HCT116 (cell line): ENCODE data around the gene RINL. TPM values are rescaled to one million over a fixed set of nuclear protein-coding genes. Genes with fewer than 3 reads are reported as not detected.

Source experiments
- ATAC-seq: fragments of 200-7000 bp; cut with Tn5 transposase; 2 replicates; pipeline ENCODE4 v1.9.1; 2020; ENCODE audit warnings: mild to moderate bottlenecking, moderate library complexity
- BruUV-seq: library from RNA; stranded (reverse); fragments of 400-500 nt; replicated peaks from 2 replicates; lab custom pipeline; 2021; lab: Mats Ljungman, UMichigan
- CTCF ChIA-PET: fragments of 300-600 bp; sonication (Branson Sonifier 250); formaldehyde crosslinking; loops from one replicate; lab custom pipeline; 2021; ENCODE audit warnings: antibody characterized with exemption; lab: Charles Lee
- POLR2A ChIA-PET: fragments of 300-600, 350-600 bp; sonication (Branson Sonifier 250); formaldehyde crosslinking; loops from one replicate; lab custom pipeline; 2021; ENCODE audit warnings: antibody characterized with exemption; lab: Charles Lee
- RAD21 ChIA-PET, 2 experiments: fragments of 300-600 bp; sonication (Branson Sonifier 250); formaldehyde crosslinking; loops; one replicate each; lab custom pipeline; 2023; ENCODE audit warnings: low total read pairs in 2 of 2; ENCODE audit not compliant: uncharacterized antibody in 2 of 2, unreplicated experiment in 2 of 2, low non-redundant PET in 1 of 2; lab: Charles Lee
- DNase-seq: peaks from one replicate; pipeline ENCODE4 v3.0.0-alpha.2; 2010; ENCODE audit warnings: low read depth, low spot score
- H2AFZ ChIP-seq: fragments of 200-600 bp; shearing (Covaris generic), sonication (generic); 2 replicates; pipeline ENCODE4 v1.6.1; 2017; ENCODE audit warnings: low read depth, mixed run types, mixed read lengths, antibody characterized with exemption, low read length; ENCODE audit not compliant: poor library complexity, severe bottlenecking
- H3K27ac ChIP-seq: 2 replicates; pipeline ENCODE4 v1.5.1; 2012; ENCODE audit warnings: low read depth, low read length
- H3K27me3 ChIP-seq: fragments of 200-600 bp; sonication (generic); 2 replicates; pipeline ENCODE4 v1.6.1; 2016; ENCODE audit warnings: mixed run types, low read length, mixed read lengths; ENCODE audit not compliant: insufficient read depth
- H3K36me3 ChIP-seq, 2 experiments: fragments of 200-500 bp in 1 of 2; fragments of 200-600 bp in 1 of 2; sonication (Bioruptor generic) in 1 of 2; sonication (generic) in 1 of 2; 2 replicates each; pipeline versions ENCODE4 v1.5.1 to v1.6.1; 2014 to 2016; ENCODE audit warnings: low read length in 2 of 2, inconsistent platforms in 1 of 2, mixed read lengths in 1 of 2, mixed run types in 1 of 2; ENCODE audit not compliant: insufficient read depth in 2 of 2, control insufficient read depth in 1 of 2
- H3K4me1 ChIP-seq, 2 experiments: fragments of 200-600 bp in 1 of 2; sonication (generic) in 1 of 2; 2 replicates each; pipeline versions ENCODE4 v1.5.1 to v1.6.1; 2012 to 2017; ENCODE audit warnings: low read length in 2 of 2, inconsistent platforms in 1 of 2, mild to moderate bottlenecking in 1 of 2, mixed read lengths in 1 of 2, mixed run types in 1 of 2, moderate library complexity in 1 of 2; ENCODE audit not compliant: insufficient read depth in 2 of 2, control insufficient read depth in 1 of 2
- H3K4me2 ChIP-seq: fragments of 200-600 bp; sonication (generic); 2 replicates; pipeline ENCODE4 v1.6.1; 2017; ENCODE audit warnings: mixed run types, low read length, mixed read lengths
- H3K4me3 ChIP-seq, 2 experiments: fragments of 200-600 bp in 1 of 2; sonication (generic) in 1 of 2; replicated peaks in 1 of 2; 2 replicates each; pipeline ENCODE4 v1.5.1; 2011 to 2016; ENCODE audit warnings: low read length in 2 of 2, control low read depth in 1 of 2, low read depth in 1 of 2, mild to moderate bottlenecking in 1 of 2, mixed read lengths in 1 of 2, mixed run types in 1 of 2
- H3K79me2 ChIP-seq: fragments of 200-600 bp; sonication (generic); 2 replicates; pipeline ENCODE4 v1.6.1; 2017; ENCODE audit warnings: mild to moderate bottlenecking, mixed run types, low read length, moderate library complexity, mixed read lengths; ENCODE audit not compliant: insufficient read depth
- H3K9ac ChIP-seq: fragments of 200-600 bp; sonication (generic); 2 replicates; pipeline ENCODE4 v1.6.1; 2016; ENCODE audit warnings: low read length, mixed read lengths
- H3K9me2 ChIP-seq: fragments of 200-600 bp; sonication (generic), shearing (Covaris generic); 2 replicates; pipeline ENCODE4 v1.6.1; 2017; ENCODE audit warnings: mixed run types, mild to moderate bottlenecking, moderate library complexity; ENCODE audit not compliant: insufficient read depth
- H3K9me3 ChIP-seq, 2 experiments: fragments of 200-500 bp in 1 of 2; fragments of 200-600 bp in 1 of 2; sonication (Bioruptor generic) in 1 of 2; sonication (generic) in 1 of 2; 2 replicates each; pipeline ENCODE4 v1.6.1; 2014 to 2017; ENCODE audit warnings: low read length in 2 of 2, mixed read lengths in 2 of 2, inconsistent platforms in 1 of 2, low read depth in 1 of 2, mild to moderate bottlenecking in 1 of 2, mixed run types in 1 of 2, moderate library complexity in 1 of 2; ENCODE audit not compliant: control insufficient read depth in 1 of 2, insufficient read depth in 1 of 2
- H4K20me1 ChIP-seq: fragments of 200-600 bp; sonication (generic), shearing (Covaris generic); 2 replicates; pipeline ENCODE4 v1.6.1; 2017; ENCODE audit warnings: mixed run types, mild to moderate bottlenecking, moderate library complexity; ENCODE audit not compliant: insufficient read depth
- CBX3 ChIP-seq: IDR thresholded peaks from 2 replicates; pipeline ENCODE4 v1.6.1; 2012; ENCODE audit warnings: low read depth
- CEBPB ChIP-seq: IDR thresholded peaks from 2 replicates; pipeline ENCODE4 v1.6.1; 2012; ENCODE audit warnings: low read depth
- EZH2 ChIP-seq: fragments of 200-600 bp; sonication (generic); IDR thresholded peaks from 2 replicates; pipeline ENCODE4 v1.6.1; 2017; ENCODE audit warnings: antibody characterized with exemption, mixed run types
- EZH2phosphoT487 ChIP-seq: fragments of 200-600 bp; IDR thresholded peaks from 2 replicates; pipeline ENCODE4 v1.6.1; 2018; ENCODE audit warnings: antibody characterized with exemption, borderline replicate concordance
- FOSL1 ChIP-seq: IDR thresholded peaks from 2 replicates; pipeline ENCODE4 v1.6.1; 2012; ENCODE audit warnings: low read depth
- POLR2A ChIP-seq: IDR thresholded peaks from 2 replicates; pipeline ENCODE4 v1.7.0; 2011; ENCODE audit warnings: borderline replicate concordance; ENCODE audit not compliant: insufficient read depth, insufficient read length; ENCODE audit errors: extremely low read depth
- POLR2AphosphoS5 ChIP-seq: IDR thresholded peaks from 2 replicates; pipeline ENCODE4 v1.6.1; 2011; ENCODE audit warnings: mild to moderate bottlenecking, low read depth, low read length, moderate library complexity
- RAD21 ChIP-seq: IDR thresholded peaks from 2 replicates; pipeline ENCODE4 v1.6.1; 2012; ENCODE audit warnings: low read depth, mild to moderate bottlenecking
- SIN3A ChIP-seq: IDR thresholded peaks from 2 replicates; pipeline ENCODE4 v1.6.1; 2012; ENCODE audit warnings: low read depth
- SRF ChIP-seq: IDR thresholded peaks from 2 replicates; pipeline ENCODE4 v1.6.1; 2012; ENCODE audit warnings: low read depth
- TCF7L2 ChIP-seq: IDR thresholded peaks from 2 replicates; pipeline ENCODE4 v1.7.0; 2011; ENCODE audit warnings: borderline replicate concordance, inconsistent platforms; ENCODE audit not compliant: insufficient read depth, insufficient read length; ENCODE audit errors: extremely low read depth
- ZNF274 ChIP-seq: fragments of 200-500 bp; sonication (Bioruptor generic); IDR thresholded peaks from 2 replicates; pipeline ENCODE4 v1.6.1; 2014; ENCODE audit warnings: mild to moderate bottlenecking, low read depth, low read length, inconsistent platforms
- intact Hi-C: fragments of 100-400 bp; cut with micrococcal nuclease; formaldehyde crosslinking; loops from 2 replicates; pipeline ENCODE4 v1.10.0; 2022
- total RNA-seq: library from RNA; stranded (reverse); gene quantifications from one replicate; pipeline ENCODE4 v1.2.1, GENCODE V29; 2021; ENCODE audit not compliant: unreplicated experiment
- TF ChIP-seq, protein P1 (sequence below), 3 experiments: fragments of 200-600 bp in 1 of 3; sonication (generic) in 1 of 3; IDR thresholded peaks in 2 of 3; conservative IDR thresholded peaks in 1 of 3; 2 replicates each; pipeline ENCODE4 v1.5.1; 2012 to 2017; ENCODE audit warnings: low read depth in 2 of 3, low read length in 2 of 3, antibody characterized with exemption in 1 of 3, borderline replicate concordance in 1 of 3, control low read depth in 1 of 3, mild to moderate bottlenecking in 1 of 3, mixed read lengths in 1 of 3, mixed run types in 1 of 3, moderate library complexity in 1 of 3; ENCODE audit not compliant: insufficient read depth in 1 of 3
- TF ChIP-seq, protein P2 (sequence below): IDR thresholded peaks from 2 replicates; pipeline ENCODE4 v1.6.1; 2012
- TF ChIP-seq, protein P3 (sequence below): IDR thresholded peaks from 2 replicates; pipeline ENCODE4 v1.6.1; 2012

Gene RINL
- total RNA-seq, 1 experiment from 2014 or later = 28.6 TPM

DNA sequence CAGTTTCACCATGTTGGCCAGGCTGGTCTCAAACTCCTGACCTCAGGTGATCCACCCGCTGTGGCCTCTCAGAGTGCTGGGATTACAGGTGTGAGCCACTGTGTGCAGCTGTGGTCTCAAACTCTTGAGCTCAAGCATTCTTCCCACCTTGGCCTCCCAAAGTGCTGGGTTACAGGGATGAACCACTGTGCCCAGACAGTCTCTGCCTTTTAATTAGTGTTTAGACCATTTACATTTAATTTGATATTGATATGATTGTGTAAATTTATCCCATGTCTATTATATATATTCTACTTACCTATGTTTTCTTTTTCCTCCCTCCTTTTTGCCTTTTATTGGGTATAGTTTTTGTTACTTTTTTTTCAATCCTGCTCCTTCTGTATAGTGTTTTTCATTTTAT, 23.6 kb upstream of the RINL start (continued):
- TF ChIP-seq, protein P1, sequence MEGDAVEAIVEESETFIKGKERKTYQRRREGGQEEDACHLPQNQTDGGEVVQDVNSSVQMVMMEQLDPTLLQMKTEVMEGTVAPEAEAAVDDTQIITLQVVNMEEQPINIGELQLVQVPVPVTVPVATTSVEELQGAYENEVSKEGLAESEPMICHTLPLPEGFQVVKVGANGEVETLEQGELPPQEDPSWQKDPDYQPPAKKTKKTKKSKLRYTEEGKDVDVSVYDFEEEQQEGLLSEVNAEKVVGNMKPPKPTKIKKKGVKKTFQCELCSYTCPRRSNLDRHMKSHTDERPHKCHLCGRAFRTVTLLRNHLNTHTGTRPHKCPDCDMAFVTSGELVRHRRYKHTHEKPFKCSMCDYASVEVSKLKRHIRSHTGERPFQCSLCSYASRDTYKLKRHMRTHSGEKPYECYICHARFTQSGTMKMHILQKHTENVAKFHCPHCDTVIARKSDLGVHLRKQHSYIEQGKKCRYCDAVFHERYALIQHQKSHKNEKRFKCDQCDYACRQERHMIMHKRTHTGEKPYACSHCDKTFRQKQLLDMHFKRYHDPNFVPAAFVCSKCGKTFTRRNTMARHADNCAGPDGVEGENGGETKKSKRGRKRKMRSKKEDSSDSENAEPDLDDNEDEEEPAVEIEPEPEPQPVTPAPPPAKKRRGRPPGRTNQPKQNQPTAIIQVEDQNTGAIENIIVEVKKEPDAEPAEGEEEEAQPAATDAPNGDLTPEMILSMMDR (IDR thresholded peaks at IDR 0.05 in 2 of 3, conservative IDR thresholded peaks at IDR 0.05 in 1 of 3; ENCODE audit: borderline replicate concordance in 1 of 3, insufficient read depth in 1 of 3, low read depth in 2 of 3, low read length in 2 of 3) = no peak

DNA sequence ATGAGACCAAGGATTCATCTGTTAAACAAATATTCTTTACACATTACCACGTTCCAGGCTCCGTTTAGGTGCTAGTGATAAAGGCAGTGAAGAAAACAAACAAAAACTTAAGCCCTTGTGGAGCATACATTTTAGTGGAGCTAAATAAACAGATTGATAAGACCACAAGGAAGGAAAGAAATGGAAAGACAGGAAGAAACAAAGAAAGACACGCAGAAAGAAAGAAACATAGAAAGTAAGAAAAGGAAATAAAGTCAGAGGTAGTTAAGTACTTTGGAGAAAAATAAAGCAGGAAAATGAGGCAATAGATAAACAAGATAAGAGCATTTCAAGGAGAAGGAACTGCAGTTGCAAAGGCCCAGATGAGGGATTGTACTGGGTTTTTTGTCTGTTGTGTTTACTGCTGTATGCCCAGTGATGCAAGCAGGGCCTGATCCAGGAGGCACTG, 22.7 kb upstream of the RINL start:
- CTCF ChIA-PET = interaction anchor here (1.3 to 1.5 kb wide), 3 partner anchors 13 to 498 kb away, joined by 4 to 10 read pairs (median 5); partner anchors contain the start of gene FAM98C
- Histone ChIP-seq H3K4me2 (peak overlapping the region; percentile 79), H3K27ac (no peak overlapping the region; the same call in 1 of the 2 replicates), H3K79me2 (peaks cover 20% of the 10 kb centered on the region), H3K4me3 (peak overlapping the region; percentile 68 to 85), H3K9me3 (peaks cover 0 to 5% of the 10 kb centered on the region in 2 experiments; a peak in 1 of 4 replicates), H3K27me3 (no peaks in the 10 kb centered on the region), H3K9ac (peak overlapping the region; percentile 74)
- RAD21 ChIA-PET = no interaction called here
- TF ChIP-seq EZH2phosphoT487 (no peak), ZNF274 (no peak), RAD21 (no peak), POLR2AphosphoS5 (no peak), FOSL1 (no peak), POLR2A (no peak), SIN3A (no peak), CBX3 (no peak), CEBPB (no peak), TCF7L2 (no peak), SRF (no peak), EZH2 (no peak)
- TF ChIP-seq, protein P1 (IDR thresholded peaks at IDR 0.05 in 2 of 3, conservative IDR thresholded peaks at IDR 0.05 in 1 of 3; ENCODE audit: borderline replicate concordance in 1 of 3, insufficient read depth in 1 of 3, low read depth in 2 of 3, low read length in 2 of 3) = no peak
- TF ChIP-seq, protein P2, sequence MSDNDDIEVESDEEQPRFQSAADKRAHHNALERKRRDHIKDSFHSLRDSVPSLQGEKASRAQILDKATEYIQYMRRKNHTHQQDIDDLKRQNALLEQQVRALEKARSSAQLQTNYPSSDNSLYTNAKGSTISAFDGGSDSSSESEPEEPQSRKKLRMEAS = no peak
- TF ChIP-seq, protein P3, sequence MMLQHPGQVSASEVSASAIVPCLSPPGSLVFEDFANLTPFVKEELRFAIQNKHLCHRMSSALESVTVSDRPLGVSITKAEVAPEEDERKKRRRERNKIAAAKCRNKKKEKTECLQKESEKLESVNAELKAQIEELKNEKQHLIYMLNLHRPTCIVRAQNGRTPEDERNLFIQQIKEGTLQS = no peak
- TF ChIP-seq, all 23 proteins: peak for 0
- BruUV-seq = no TSS peak
- Histone ChIP-seq H4K20me1 (no peaks in the 10 kb centered on the region), H3K4me1 (peaks cover 0 to 18% of the 10 kb centered on the region in 2 experiments; a peak in 2 of 4 replicates), H2AFZ (no peak overlapping the region), H3K9me2 (no peaks in the 10 kb centered on the region), H3K36me3 (peaks cover 0 to 5% of the 10 kb centered on the region in 2 experiments; a peak in 1 of 4 replicates)
- ATAC-seq (no peak), DNase-seq (no peak)
- intact Hi-C loops = no loop called here
- POLR2A ChIA-PET = interaction anchor here (1.2 to 1.7 kb wide), 4 partner anchors 13 to 30 kb away, joined by 3 to 7 read pairs (median 4); partner anchors contain the start of genes MRPS12, RINL and SARS2
